ENCODE measurements around the gene NT5E.
"Not testable (repeated sequence)": the region's sequence is repeated elsewhere in the genome, so short reads cannot be mapped to it uniquely, and the experiment has no call there.

The NT5E gene

GRCh38 chr6:85449818-85450759, at the start of gene NT5E:
TSS of gene NT5E (plus strand) at chr6:85450083. CDS start at chr6:85450140, 57 bp downstream.
- no peak for DNase-seq

GRCh38 chr6:85400331-85400730, 49.6 kb upstream of the NT5E start:
- DNase-seq: no peak

GRCh38 chr6:85401186-85402021, 48.5 kb upstream of the NT5E start:
- no peak for DNase-seq

- DNase-seq: no peak
Observed at GRCh38 chr6:85402071-85402470, 47.8 kb upstream of the NT5E start.

GRCh38 chr6:85402922-85403321, 47.0 kb upstream of the NT5E start:
- DNase-seq: no peak

GRCh38 chr6:85403331-85404015, 46.4 kb upstream of the NT5E start:
- DNase-seq: no peak

- DNase-seq: not testable (repeated sequence)
Observed at GRCh38 chr6:85404016-85404563, 45.8 kb upstream of the NT5E start.

- no peak for DNase-seq
Observed at GRCh38 chr6:85404564-85405174, 45.2 kb upstream of the NT5E start.

GRCh38 chr6:85405175-85405852, 44.6 kb upstream of the NT5E start:
- DNase-seq: no peak

- no peak for DNase-seq
Observed at GRCh38 chr6:85405853-85406198, 44.1 kb upstream of the NT5E start.

- DNase-seq: no peak
Observed at GRCh38 chr6:85406641-85407075, 43.2 kb upstream of the NT5E start.

- DNase-seq: no peak
Observed at GRCh38 chr6:85408039-85408438, 41.8 kb upstream of the NT5E start.

- no peak for DNase-seq
Observed at GRCh38 chr6:85412911-85413430, 36.9 kb upstream of the NT5E start.

GRCh38 chr6:85416049-85416448, 33.8 kb upstream of the NT5E start:
- DNase-seq: no peak

GRCh38 chr6:85416766-85417165, 33.1 kb upstream of the NT5E start:
- DNase-seq: no peak

- no peak for DNase-seq
Observed at GRCh38 chr6:85417336-85417735, 32.5 kb upstream of the NT5E start.

- DNase-seq: no peak
Observed at GRCh38 chr6:85418059-85418458, 31.8 kb upstream of the NT5E start.

GRCh38 chr6:85419046-85419759, 30.7 kb upstream of the NT5E start:
- no peak for DNase-seq

GRCh38 chr6:85420551-85420950, 29.3 kb upstream of the NT5E start:
- DNase-seq: no peak

- no peak for DNase-seq
Observed at GRCh38 chr6:85421181-85421580, 28.7 kb upstream of the NT5E start.

- no peak for DNase-seq
Observed at GRCh38 chr6:85421972-85422371, 27.9 kb upstream of the NT5E start.

Data from activated T-cell treated with anti-CD3 and anti-CD28 coated beads for 4 hours (primary cell).